ENCODE data around the gene HES4.

GRCh38 chr1:998745-998994, 1.2 kb downstream of the HES4 start:
- no peak for TF ChIP-seq CTCF (conservative IDR thresholded peaks at IDR 0.05; ENCODE audit: low read depth, low read length)
- TF ChIP-seq EZH2 (IDR thresholded peaks at IDR 0.05; ENCODE audit: borderline replicate concordance, low read depth, low read length, poor library complexity, severe bottlenecking): no peak

Data from A673 (cell line).